Measurements from ENCODE around the gene BTG2.

The BTG2 gene

DNA sequence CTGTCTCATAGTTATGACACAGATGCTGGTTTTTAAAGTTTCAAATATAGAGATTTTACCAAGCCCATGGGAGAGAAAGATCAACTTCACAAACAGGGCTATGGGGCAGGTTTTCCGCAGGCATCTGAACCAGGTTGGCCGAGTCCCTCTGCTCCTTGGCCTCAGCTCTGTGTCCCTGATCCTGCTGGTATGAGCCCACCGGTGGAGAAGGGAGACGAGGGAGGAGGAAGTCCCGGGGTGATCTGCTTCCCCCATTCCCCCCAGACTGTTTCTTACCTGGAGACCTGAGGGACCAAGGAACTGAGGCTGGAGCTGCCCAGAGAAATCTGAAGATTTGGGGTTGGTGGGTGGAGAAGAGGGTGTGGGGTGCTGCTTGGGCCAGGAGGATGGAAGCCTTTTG, 28.9 kb upstream of the BTG2 start:
- TF ChIP-seq POU2F2 (IDR thresholded peaks at IDR 0.05; ENCODE audit: low read depth, low read length) = no peak
- no peak for TF ChIP-seq SPI1 (IDR thresholded peaks at IDR 0.05; ENCODE audit: low read depth, low read length)
- no peak for TF ChIP-seq POLR2A (IDR thresholded peaks at IDR 0.05; ENCODE audit: low read depth, low read length)
- TF ChIP-seq POLR2AphosphoS5 (IDR thresholded peaks at IDR 0.05; ENCODE audit: low read depth, low read length) = no peak
- TF ChIP-seq PAX5 (IDR thresholded peaks at IDR 0.05; ENCODE audit: insufficient read depth, low read length, severe bottlenecking) = no peak
- no peak for TF ChIP-seq TAF1 (IDR thresholded peaks at IDR 0.05; ENCODE audit: low read depth, low read length)
- FAIRE-seq (no peak), DNase-seq (ENCODE audit: insufficient read length, low spot score) (no peak)

DNA sequence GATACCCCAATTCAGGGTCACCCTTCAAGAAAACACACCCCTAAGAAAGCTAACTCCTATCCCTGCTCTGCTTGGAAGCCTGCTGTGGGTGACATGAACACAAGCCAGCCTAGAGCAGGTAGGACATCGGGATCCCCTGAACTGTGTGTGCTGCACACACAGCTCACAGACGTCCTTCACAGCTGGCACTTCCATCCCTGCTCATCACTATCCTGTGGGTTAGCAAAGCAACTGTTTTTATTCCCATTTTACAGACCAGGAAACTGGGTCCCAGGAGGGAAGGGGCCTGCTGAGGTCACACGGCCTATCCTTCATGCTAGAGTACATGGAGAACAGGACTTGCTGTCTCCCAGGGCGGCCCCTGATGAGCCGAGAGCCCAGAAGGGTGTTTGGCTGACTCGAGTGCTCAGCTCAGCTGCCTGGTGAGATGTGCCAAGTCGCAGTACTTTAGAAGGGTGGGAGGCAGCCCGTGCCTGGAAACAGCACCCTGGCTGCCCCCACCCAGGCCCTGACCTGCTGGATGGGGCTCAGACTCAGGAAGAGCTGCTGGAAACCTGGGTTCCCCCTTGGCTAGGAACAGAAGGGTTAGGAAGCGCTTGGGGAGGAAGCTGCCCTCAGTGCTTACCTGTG, 28.3 kb upstream of the BTG2 start:
- DNase-seq (ENCODE audit: insufficient read length, low spot score) (no peak), FAIRE-seq (no peak)
- TF ChIP-seq POLR2A (IDR thresholded peaks at IDR 0.05; ENCODE audit: low read depth, low read length) (no peak), POLR2AphosphoS5 (IDR thresholded peaks at IDR 0.05; ENCODE audit: low read depth, low read length) (no peak), SPI1 (IDR thresholded peaks at IDR 0.05; ENCODE audit: low read depth, low read length) (no peak), PAX5 (IDR thresholded peaks at IDR 0.05; ENCODE audit: insufficient read depth, low read length, severe bottlenecking) (no peak), TAF1 (IDR thresholded peaks at IDR 0.05; ENCODE audit: low read depth, low read length) (no peak), POU2F2 (IDR thresholded peaks at IDR 0.05; ENCODE audit: low read depth, low read length) (no peak)

DNA sequence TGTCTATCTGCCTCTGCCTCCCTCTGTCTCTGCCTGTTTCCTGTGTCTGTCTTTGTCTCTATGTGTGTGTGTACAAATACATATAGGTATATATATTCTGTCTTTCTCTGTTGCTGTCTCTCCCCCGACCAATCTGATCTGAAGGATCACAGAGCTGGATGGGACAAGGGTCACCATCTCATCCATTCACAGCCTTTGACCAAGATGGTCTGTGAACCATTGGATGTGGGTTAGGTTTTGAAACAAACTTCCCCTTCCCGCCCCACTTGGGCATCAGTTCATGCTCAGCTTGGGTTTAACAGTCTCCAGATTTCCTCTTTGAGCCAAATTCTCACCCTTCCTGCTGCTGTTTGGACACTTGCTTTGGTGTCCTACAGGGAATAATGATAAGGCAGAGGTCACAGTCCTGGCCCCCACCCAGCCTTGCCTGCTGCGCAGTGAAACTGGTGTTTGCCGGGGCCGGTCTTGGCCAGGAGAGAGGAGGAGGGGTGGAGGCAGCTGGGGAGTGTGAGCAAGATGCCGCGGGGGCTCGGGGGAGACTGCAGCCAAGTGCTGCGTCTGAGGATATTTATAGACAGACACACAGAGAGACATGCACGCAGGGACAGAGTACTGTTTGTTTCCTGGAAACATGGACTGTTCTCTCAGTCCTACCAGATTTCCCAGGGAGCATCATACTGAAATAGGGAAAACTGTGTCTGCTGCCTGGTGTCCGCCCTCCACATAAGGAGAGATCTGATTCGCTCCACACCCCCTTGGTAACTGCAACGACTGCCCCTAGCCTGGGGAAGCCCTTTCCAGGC, 27.0 kb upstream of the BTG2 start:
- FAIRE-seq (peak; percentile 20), DNase-seq (ENCODE audit: insufficient read length, low spot score) (no peak)
- TF ChIP-seq POU2F2 (IDR thresholded peaks at IDR 0.05; ENCODE audit: low read depth, low read length) (0 out of 2 replicates have a peak, but pooled peaks have one; percentile 25), TAF1 (IDR thresholded peaks at IDR 0.05; ENCODE audit: low read depth, low read length) (no peak)

DNA sequence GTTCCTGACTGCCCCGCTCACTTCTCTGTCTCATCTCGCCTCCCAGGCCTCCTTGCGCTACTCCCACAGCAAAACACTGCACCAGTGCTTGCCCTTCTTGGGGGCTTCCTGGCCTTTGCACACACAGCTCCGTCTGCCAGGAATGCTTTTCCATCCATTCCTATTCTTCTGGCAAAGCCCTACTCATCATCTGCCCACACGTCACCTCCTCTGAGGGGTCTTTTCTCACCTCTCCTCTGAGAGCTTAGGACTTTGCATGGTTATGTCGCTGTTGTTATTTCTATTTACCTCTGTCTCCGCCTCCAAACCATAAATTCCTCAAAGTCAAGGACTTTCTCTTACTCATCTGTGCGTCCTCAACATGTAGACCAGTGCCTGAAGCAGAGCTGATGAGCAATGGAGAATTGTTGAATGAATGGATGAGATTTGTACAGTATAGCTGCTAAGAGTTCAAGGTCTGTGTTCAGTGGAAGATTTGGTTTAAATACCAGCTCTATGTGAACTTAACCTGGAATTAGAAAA, 26.4 kb upstream of the BTG2 start:
- DNase-seq (ENCODE audit: insufficient read length, low spot score) (no peak), FAIRE-seq (no peak)
- TF ChIP-seq PAX5 (IDR thresholded peaks at IDR 0.05; ENCODE audit: insufficient read depth, low read length, severe bottlenecking) = no peak
- TF ChIP-seq TAF1 (IDR thresholded peaks at IDR 0.05; ENCODE audit: low read depth, low read length) = no peak
- TF ChIP-seq SPI1 (IDR thresholded peaks at IDR 0.05; ENCODE audit: low read depth, low read length) = no peak
- TF ChIP-seq POLR2A (IDR thresholded peaks at IDR 0.05; ENCODE audit: low read depth, low read length) = no peak
- no peak for TF ChIP-seq POU2F2 (IDR thresholded peaks at IDR 0.05; ENCODE audit: low read depth, low read length)
- TF ChIP-seq POLR2AphosphoS5 (IDR thresholded peaks at IDR 0.05; ENCODE audit: low read depth, low read length) = no peak

DNA sequence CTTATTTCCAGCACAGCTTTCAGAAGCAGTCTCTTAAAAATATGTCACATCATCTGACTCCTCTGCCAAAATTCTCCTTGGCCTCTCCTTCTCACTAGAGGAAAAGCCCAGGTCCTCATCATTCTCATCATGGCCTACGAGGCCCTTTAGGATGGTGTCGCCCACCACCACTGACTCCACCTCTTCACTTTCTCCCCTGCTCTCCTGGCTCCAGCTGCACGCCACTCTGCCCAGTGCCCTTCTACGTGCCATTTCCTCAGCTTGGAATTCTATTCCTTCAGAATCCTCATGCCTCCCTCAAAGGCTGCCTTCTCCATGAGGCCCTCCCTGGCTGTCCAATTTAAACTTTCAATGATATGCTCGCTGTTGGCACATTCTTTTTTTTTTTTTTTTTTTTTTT, 25.3 kb upstream of the BTG2 start:
- DNase-seq (ENCODE audit: insufficient read length, low spot score) = no peak
- TF ChIP-seq TAF1 (IDR thresholded peaks at IDR 0.05; ENCODE audit: low read depth, low read length) = no peak
- TF ChIP-seq SPI1 (IDR thresholded peaks at IDR 0.05; ENCODE audit: low read depth, low read length) = no peak
- no peak for TF ChIP-seq POU2F2 (IDR thresholded peaks at IDR 0.05; ENCODE audit: low read depth, low read length)
- TF ChIP-seq POLR2AphosphoS5 (IDR thresholded peaks at IDR 0.05; ENCODE audit: low read depth, low read length) = no peak
- no peak for TF ChIP-seq PAX5 (IDR thresholded peaks at IDR 0.05; ENCODE audit: insufficient read depth, low read length, severe bottlenecking)
- TF ChIP-seq POLR2A (IDR thresholded peaks at IDR 0.05; ENCODE audit: low read depth, low read length) = no peak
- no peak for FAIRE-seq

DNA sequence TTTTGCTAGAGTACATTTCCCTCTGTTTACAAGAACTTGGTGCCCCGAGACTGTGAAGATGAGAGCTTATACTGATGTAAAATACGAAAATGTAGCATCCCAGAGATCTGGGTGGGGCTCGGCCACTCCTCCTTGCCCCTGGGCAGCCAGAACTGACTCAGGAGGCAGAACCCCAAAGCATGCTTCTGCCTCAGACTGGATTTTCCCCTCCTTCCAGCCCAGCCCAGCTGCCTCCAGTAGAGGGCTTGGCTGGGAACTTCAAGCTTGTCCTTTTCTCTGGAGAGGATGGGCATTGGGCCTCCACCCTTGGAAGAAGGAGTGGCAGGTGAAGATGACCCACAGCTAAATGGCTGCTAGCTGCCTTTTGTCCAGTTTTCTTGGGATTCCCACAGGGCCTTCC, 24.3 kb upstream of the BTG2 start:
- TF ChIP-seq POLR2AphosphoS5 (IDR thresholded peaks at IDR 0.05; ENCODE audit: low read depth, low read length) (no peak), POLR2A (IDR thresholded peaks at IDR 0.05; ENCODE audit: low read depth, low read length) (no peak), SPI1 (IDR thresholded peaks at IDR 0.05; ENCODE audit: low read depth, low read length) (no peak), POU2F2 (IDR thresholded peaks at IDR 0.05; ENCODE audit: low read depth, low read length) (no peak), PAX5 (IDR thresholded peaks at IDR 0.05; ENCODE audit: insufficient read depth, low read length, severe bottlenecking) (no peak), TAF1 (IDR thresholded peaks at IDR 0.05; ENCODE audit: low read depth, low read length) (no peak)
- DNase-seq (ENCODE audit: insufficient read length, low spot score) (no peak), FAIRE-seq (no peak)

DNA sequence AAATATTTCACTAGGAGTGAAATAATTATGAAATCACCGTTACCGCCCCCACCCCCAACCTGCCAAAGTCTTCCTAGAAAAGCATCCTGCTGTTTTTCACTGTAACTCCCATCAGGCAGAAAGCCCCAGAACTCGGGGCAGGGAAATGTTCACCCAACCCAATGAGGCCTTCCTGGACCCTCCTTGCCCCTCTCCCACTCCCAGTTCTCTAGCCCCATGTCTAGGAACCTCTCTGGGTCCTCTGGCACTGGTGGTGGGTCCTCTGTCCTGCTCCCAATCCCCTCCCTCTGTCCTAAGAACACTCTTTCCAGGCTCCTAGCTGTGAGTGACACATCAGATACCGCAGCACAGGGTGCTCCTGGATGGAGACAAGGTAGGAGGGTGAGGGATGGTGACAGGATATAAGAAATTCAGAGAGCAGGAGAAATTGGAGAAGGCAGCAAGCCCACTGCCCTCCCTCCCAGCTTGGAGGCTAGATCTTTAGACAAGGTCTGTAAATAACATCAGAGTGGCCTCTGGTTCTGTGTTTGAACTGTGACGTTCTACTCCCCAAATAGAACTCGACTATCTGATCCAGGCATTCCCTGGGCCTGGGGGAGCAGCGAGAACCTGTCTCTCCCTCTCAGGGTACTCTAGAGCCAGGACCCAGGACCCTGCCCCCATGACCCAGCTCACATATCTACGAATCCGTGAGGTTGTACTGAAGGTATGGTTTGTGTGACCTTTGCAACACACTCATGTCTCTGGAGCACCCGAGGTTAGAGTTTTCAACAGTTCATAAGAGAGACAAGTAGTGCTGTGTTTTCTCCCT, 23.3 kb upstream of the BTG2 start:
- no peak for DNase-seq (ENCODE audit: insufficient read length, low spot score)
- FAIRE-seq = no peak
- TF ChIP-seq POU2F2 (IDR thresholded peaks at IDR 0.05; ENCODE audit: low read depth, low read length) (no peak), PAX5 (IDR thresholded peaks at IDR 0.05; ENCODE audit: insufficient read depth, low read length, severe bottlenecking) (no peak), POLR2A (IDR thresholded peaks at IDR 0.05; ENCODE audit: low read depth, low read length) (no peak), POLR2AphosphoS5 (IDR thresholded peaks at IDR 0.05; ENCODE audit: low read depth, low read length) (no peak), SPI1 (IDR thresholded peaks at IDR 0.05; ENCODE audit: low read depth, low read length) (no peak), TAF1 (IDR thresholded peaks at IDR 0.05; ENCODE audit: low read depth, low read length) (no peak)

DNA sequence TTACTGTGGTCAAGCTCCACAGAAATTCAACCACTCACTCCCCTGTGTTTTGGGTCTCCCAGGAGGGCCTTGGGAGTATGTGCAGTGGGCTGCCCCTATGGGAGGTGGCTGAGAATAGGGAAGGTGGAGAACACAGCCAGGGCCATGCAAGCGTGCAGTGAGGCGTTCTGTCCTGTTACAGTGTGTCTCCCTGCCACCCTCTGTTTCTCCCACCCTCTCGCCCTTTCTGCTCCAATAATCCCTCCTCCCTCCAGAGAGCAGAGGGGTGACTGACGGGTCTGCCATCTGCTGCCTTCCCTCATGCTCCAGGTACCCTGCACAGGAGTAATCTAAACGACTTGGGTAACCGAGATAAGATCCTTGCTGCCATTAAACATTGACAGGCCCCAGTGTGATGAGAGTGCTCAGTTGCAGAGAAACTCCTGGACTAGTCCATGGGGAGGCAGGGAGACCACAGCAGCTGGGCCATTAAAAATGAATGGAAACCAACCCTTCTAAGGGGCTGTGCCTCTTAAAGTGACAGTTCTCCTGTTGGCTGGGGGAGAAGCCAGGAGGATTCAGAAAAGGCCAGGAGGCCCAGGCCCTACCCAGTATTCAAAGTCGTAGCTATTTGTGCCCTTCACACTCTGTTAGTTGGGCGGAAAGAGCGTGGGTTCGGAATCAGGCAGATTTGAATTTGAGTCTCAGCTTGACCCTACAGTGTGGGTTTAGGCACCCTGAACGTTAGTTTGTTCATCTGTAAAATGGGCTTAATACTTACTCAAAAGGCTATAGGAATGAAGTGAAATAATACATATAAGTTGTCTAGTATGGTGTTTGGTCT, 22.4 kb upstream of the BTG2 start:
- TF ChIP-seq POU2F2 (IDR thresholded peaks at IDR 0.05; ENCODE audit: low read depth, low read length) = peak; percentile 33; the same call in 1 of the 2 replicates
- TF ChIP-seq TAF1 (IDR thresholded peaks at IDR 0.05; ENCODE audit: low read depth, low read length) = no peak
- no peak for TF ChIP-seq SPI1 (IDR thresholded peaks at IDR 0.05; ENCODE audit: low read depth, low read length)
- TF ChIP-seq POLR2A (IDR thresholded peaks at IDR 0.05; ENCODE audit: low read depth, low read length) = no peak
- TF ChIP-seq PAX5 (IDR thresholded peaks at IDR 0.05; ENCODE audit: insufficient read depth, low read length, severe bottlenecking) = no peak
- TF ChIP-seq POLR2AphosphoS5 (IDR thresholded peaks at IDR 0.05; ENCODE audit: low read depth, low read length) = no peak
- FAIRE-seq (no peak), DNase-seq (ENCODE audit: insufficient read length, low spot score) (no peak)

Data from GM12891 (cell line).